Suprapubic skin (tissue), 4 donors: ENCODE measurements around the gene ZNF214. TPM values are rescaled to one million over a fixed set of nuclear protein-coding genes. Genes with fewer than 3 reads are reported as not detected.

ENCODE experiments used
- total RNA-seq, 4 donors: library from RNA; depleted of rRNA; stranded (reverse); fragments of >200 nt; gene quantifications; one replicate each; pipeline ENCODE4 v1.1.0, GENCODE V29; 2016

Gene ZNF214
- total RNA-seq, 4 donors from 2014 or later: 0.53 to 3.5 (median 0.68) TPM

Other genes with a start within 250 kb of the ZNF214 start
- gene OR2AG2, start 248.4 kb downstream of the ZNF214 start, total RNA-seq: under 1 TPM in 1 of 4 donors, not detected in 3; 0.24 TPM
- gene OR2AG1, start 237.3 kb downstream of the ZNF214 start, total RNA-seq: not detected
- gene OR6A2, start 220.7 kb downstream of the ZNF214 start, total RNA-seq: under 1 TPM in 1 of 4 donors, not detected in 3; 0.72 TPM
- gene OR10A5, start 174.7 kb downstream of the ZNF214 start, total RNA-seq: not detected
- gene OR10A2, start 157.3 kb downstream of the ZNF214 start, total RNA-seq: not detected
- gene OR10A4, start 143.7 kb downstream of the ZNF214 start, total RNA-seq: not detected
- gene OR2D2, start 127.8 kb downstream of the ZNF214 start, total RNA-seq: under 1 TPM in 2 of 4 donors, not detected in 2; 0.72 to 0.76 TPM
- gene OR2D3, start 99.3 kb downstream of the ZNF214 start, total RNA-seq: not detected
- 1 to 10 TPM in 2 of 4 donors, under 1 TPM in 2; 0.36 to 1.6 (median 1.2) TPM for gene ZNF215, start 93.9 kb downstream of the ZNF214 start, total RNA-seq
- not detected for gene NLRP14, start 133 bp upstream of the ZNF214 start, total RNA-seq
- not detected for gene RBMXL2, start 68.7 kb upstream of the ZNF214 start, total RNA-seq
- 1 to 10 TPM in 1 of 4 donors, under 1 TPM in 3; 0.24 to 2.1 (median 0.52) TPM for gene SYT9, start 231.6 kb upstream of the ZNF214 start, total RNA-seq